ENCODE results near the gene PPP3CA.

Gene PPP3CA

GRCh38 chr4:101218346-101218745 lies 129.0 kb downstream of the PPP3CA start:
- no peak for DNase-seq (ENCODE audit: low read depth, low spot score)
- no peak overlapping the region for H3K9ac ChIP-seq (ENCODE audit: insufficient read length)
- no peaks in the 10 kb centered on the region for H3K36me3 ChIP-seq (ENCODE audit: insufficient read depth, low read length)
- H3K9me3 ChIP-seq (ENCODE audit: low read depth, low read length): no peaks in the 10 kb centered on the region
- no peak overlapping the region for H3K4me3 ChIP-seq
- no peak overlapping the region for H3K27ac ChIP-seq
- TF ChIP-seq POLR2AphosphoS5 (IDR thresholded peaks at IDR 0.05; ENCODE audit: borderline replicate concordance, low read depth, low read length) (no peak), FOXP2 (optimal IDR thresholded peaks at IDR 0.05; ENCODE audit: control extremely low read depth, extremely low read length, insufficient read depth) (no peak), EZH2 (IDR thresholded peaks at IDR 0.05) (no peak)

GRCh38 chr4:101217353-101218031 lies 129.8 kb downstream of the PPP3CA start:
- no peak for DNase-seq (ENCODE audit: low read depth, low spot score)
- H3K4me3 ChIP-seq: no peak overlapping the region
- no peaks in the 10 kb centered on the region for H3K36me3 ChIP-seq (ENCODE audit: insufficient read depth, low read length)
- H3K27ac ChIP-seq: no peak overlapping the region
- TF ChIP-seq FOXP2 (optimal IDR thresholded peaks at IDR 0.05; ENCODE audit: control extremely low read depth, extremely low read length, insufficient read depth) (no peak), POLR2AphosphoS5 (IDR thresholded peaks at IDR 0.05; ENCODE audit: borderline replicate concordance, low read depth, low read length) (no peak), EZH2 (IDR thresholded peaks at IDR 0.05) (no peak)
- no peaks in the 10 kb centered on the region for H3K9me3 ChIP-seq (ENCODE audit: low read depth, low read length)
- no peak overlapping the region for H3K9ac ChIP-seq (ENCODE audit: insufficient read length)

DNA sequence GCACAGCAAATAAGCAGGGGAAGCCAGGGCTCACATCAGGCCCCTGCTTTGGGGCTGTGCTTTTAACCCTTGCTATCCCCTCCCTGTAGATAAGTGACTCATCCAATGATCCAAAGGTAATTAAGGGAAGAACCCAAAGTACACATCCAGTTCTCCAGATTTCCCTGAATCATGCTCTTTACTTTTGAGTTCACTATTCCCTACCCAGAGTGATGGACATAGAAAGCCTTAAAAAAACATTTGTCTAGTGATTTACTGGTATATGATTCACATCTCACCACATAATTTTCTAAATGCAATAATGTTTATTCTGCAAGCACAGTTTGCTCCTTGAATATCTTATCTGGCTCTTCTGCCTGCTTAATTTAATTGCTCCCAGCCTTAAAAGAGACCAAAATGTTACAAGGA lies 136.2 kb downstream of the PPP3CA start:
- Histone ChIP-seq H3K27ac (no peak overlapping the region), H3K9ac (ENCODE audit: insufficient read length) (no peak overlapping the region), H3K36me3 (ENCODE audit: insufficient read depth, low read length) (no peaks in the 10 kb centered on the region), H3K9me3 (ENCODE audit: low read depth, low read length) (no peaks in the 10 kb centered on the region), H3K4me3 (no peak overlapping the region)
- DNase-seq (ENCODE audit: low read depth, low spot score): no peak
- TF ChIP-seq EZH2 (IDR thresholded peaks at IDR 0.05) (no peak), FOXP2 (optimal IDR thresholded peaks at IDR 0.05; ENCODE audit: control extremely low read depth, extremely low read length, insufficient read depth) (no peak), POLR2AphosphoS5 (IDR thresholded peaks at IDR 0.05; ENCODE audit: borderline replicate concordance, low read depth, low read length) (no peak)

DNA sequence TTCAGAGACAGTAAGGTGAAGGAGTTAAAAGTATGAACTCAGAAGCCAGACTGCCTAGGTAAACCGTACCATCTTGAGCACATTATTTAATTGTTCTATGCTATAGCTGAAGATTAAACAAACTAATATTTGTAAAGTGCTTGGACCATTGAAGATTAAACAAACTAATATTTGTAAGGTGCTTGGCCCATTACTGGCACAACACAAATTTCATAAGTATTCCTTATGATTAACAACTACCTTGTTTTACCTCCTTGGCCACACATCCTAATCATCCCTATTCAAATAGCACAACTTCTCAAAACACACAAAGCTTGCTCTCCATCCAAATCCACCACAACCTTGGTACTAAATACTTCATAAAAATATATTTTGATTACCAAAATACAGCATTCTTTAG lies 137.0 kb downstream of the PPP3CA start:
- DNase-seq (ENCODE audit: low read depth, low spot score): no peak
- Histone ChIP-seq H3K4me3 (no peak overlapping the region), H3K27ac (no peak overlapping the region), H3K9ac (ENCODE audit: insufficient read length) (no peak overlapping the region), H3K9me3 (ENCODE audit: low read depth, low read length) (no peaks in the 10 kb centered on the region), H3K36me3 (ENCODE audit: insufficient read depth, low read length) (no peaks in the 10 kb centered on the region)
- TF ChIP-seq POLR2AphosphoS5 (IDR thresholded peaks at IDR 0.05; ENCODE audit: borderline replicate concordance, low read depth, low read length): no peak
- no peak for TF ChIP-seq FOXP2 (optimal IDR thresholded peaks at IDR 0.05; ENCODE audit: control extremely low read depth, extremely low read length, insufficient read depth)
- TF ChIP-seq EZH2 (IDR thresholded peaks at IDR 0.05): no peak

DNA sequence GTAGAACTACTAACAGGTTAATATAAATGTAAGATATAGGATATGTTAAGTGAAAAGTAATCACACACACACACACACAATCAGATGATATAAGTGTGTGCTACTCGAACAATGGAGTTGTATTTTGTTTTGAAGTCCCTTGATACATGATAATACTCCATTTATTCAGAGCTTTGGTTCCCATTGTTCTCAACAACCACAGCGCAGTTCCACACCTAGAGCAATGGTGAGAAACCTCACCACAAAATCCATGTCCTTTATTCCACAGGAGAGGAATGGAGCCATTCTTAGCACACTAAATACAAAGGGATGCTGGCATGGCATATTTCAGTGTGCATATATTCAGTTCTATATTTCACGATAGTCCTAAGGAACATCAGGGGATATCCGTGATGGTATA lies 139.2 kb downstream of the PPP3CA start:
- H3K36me3 ChIP-seq (ENCODE audit: insufficient read depth, low read length): no peaks in the 10 kb centered on the region
- DNase-seq (ENCODE audit: low read depth, low spot score): no peak
- TF ChIP-seq EZH2 (IDR thresholded peaks at IDR 0.05) (no peak), POLR2AphosphoS5 (IDR thresholded peaks at IDR 0.05; ENCODE audit: borderline replicate concordance, low read depth, low read length) (no peak), FOXP2 (optimal IDR thresholded peaks at IDR 0.05; ENCODE audit: control extremely low read depth, extremely low read length, insufficient read depth) (no peak)
- no peaks in the 10 kb centered on the region for H3K9me3 ChIP-seq (ENCODE audit: low read depth, low read length)
- H3K9ac ChIP-seq (ENCODE audit: insufficient read length): no peak overlapping the region
- no peak overlapping the region for H3K27ac ChIP-seq
- no peak overlapping the region for H3K4me3 ChIP-seq

DNA sequence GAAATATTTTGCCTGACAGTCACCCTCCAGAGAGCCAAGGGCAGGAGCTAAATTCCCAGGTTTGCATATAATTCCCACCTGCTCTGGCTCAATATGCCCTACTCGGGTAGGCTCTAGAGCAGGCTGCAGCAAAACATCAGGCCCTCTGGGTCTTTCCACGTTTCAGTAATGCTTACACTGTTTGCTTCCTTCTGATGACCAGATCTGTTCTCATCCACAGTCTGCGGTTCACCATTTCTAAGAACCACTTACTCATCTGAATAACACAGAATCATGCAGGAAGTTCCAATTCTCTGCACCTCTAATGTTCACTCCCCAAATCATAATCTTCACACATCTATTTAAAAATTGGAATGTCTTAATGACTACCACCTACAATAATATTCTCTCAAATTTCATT lies 141.4 kb downstream of the PPP3CA start:
- Histone ChIP-seq H3K9ac (ENCODE audit: insufficient read length) (no peak overlapping the region), H3K36me3 (ENCODE audit: insufficient read depth, low read length) (no peaks in the 10 kb centered on the region), H3K9me3 (ENCODE audit: low read depth, low read length) (no peaks in the 10 kb centered on the region), H3K27ac (no peak overlapping the region), H3K4me3 (no peak overlapping the region)
- no peak for TF ChIP-seq EZH2 (IDR thresholded peaks at IDR 0.05)
- TF ChIP-seq POLR2AphosphoS5 (IDR thresholded peaks at IDR 0.05; ENCODE audit: borderline replicate concordance, low read depth, low read length): no peak
- no peak for TF ChIP-seq FOXP2 (optimal IDR thresholded peaks at IDR 0.05; ENCODE audit: control extremely low read depth, extremely low read length, insufficient read depth)
- no peak for DNase-seq (ENCODE audit: low read depth, low spot score)

- DNase-seq (ENCODE audit: low read depth, low spot score): no peak
- no peak for TF ChIP-seq POLR2AphosphoS5 (IDR thresholded peaks at IDR 0.05; ENCODE audit: borderline replicate concordance, low read depth, low read length)
- no peak for TF ChIP-seq EZH2 (IDR thresholded peaks at IDR 0.05)
- no peak for TF ChIP-seq FOXP2 (optimal IDR thresholded peaks at IDR 0.05; ENCODE audit: control extremely low read depth, extremely low read length, insufficient read depth)
- Histone ChIP-seq H3K9ac (ENCODE audit: insufficient read length) (no peak overlapping the region), H3K9me3 (ENCODE audit: low read depth, low read length) (no peaks in the 10 kb centered on the region), H3K4me3 (no peak overlapping the region), H3K36me3 (ENCODE audit: insufficient read depth, low read length) (no peaks in the 10 kb centered on the region), H3K27ac (no peak overlapping the region)
These were observed 145.9 kb downstream of the PPP3CA start for GRCh38 chr4:101201421-101201820.

GRCh38 chr4:101200561-101200960 lies 146.8 kb downstream of the PPP3CA start:
- no peak for TF ChIP-seq POLR2AphosphoS5 (IDR thresholded peaks at IDR 0.05; ENCODE audit: borderline replicate concordance, low read depth, low read length)
- Histone ChIP-seq H3K4me3 (no peak overlapping the region), H3K9me3 (ENCODE audit: low read depth, low read length) (no peaks in the 10 kb centered on the region), H3K9ac (ENCODE audit: insufficient read length) (no peak overlapping the region), H3K27ac (no peak overlapping the region), H3K36me3 (ENCODE audit: insufficient read depth, low read length) (no peaks in the 10 kb centered on the region)
- DNase-seq (ENCODE audit: low read depth, low spot score): no peak

Measured in SK-N-MC (cell line).